Neural progenitor cell (in vitro differentiated cells): ENCODE results near the gene ARNT2. TPM values are rescaled to one million over a fixed set of nuclear protein-coding genes. Genes with fewer than 3 reads are reported as not detected.

Experiments used
- DNase-seq: peaks from one replicate; pipeline ENCODE4 v3.0.0-alpha.2; 2016; ENCODE audit warnings: low spot score
- H2AFZ ChIP-seq: fragments of 200-600 bp; sonication (generic); replicated peaks from 2 replicates; pipeline ENCODE4 v1.6.1; 2016; ENCODE audit warnings: antibody characterized with exemption
- H3F3A ChIP-seq: fragments of 200-600 bp; sonication (generic); 2 replicates; pipeline ENCODE4 v1.6.1; 2016; ENCODE audit warnings: antibody characterized with exemption, low read depth
- H3K27ac ChIP-seq: fragments of 200-600 bp; sonication (generic); 2 replicates; pipeline ENCODE4 v1.5.1; 2016; ENCODE audit warnings: mild to moderate bottlenecking
- H3K27me3 ChIP-seq: fragments of 200-600 bp; sonication (generic); 2 replicates; pipeline ENCODE4 v1.6.1; 2016; ENCODE audit warnings: mild to moderate bottlenecking, moderate library complexity
- H3K36me3 ChIP-seq: fragments of 200-600 bp; sonication (generic); 2 replicates; pipeline ENCODE4 v1.5.1; 2016
- H3K4me1 ChIP-seq: fragments of 200-600 bp; sonication (generic); 2 replicates; pipeline ENCODE4 v1.6.1; 2016; ENCODE audit warnings: mixed run types
- H3K4me2 ChIP-seq: fragments of 200-600 bp; sonication (generic); 2 replicates; pipeline ENCODE4 v1.6.1; 2016
- H3K4me3 ChIP-seq: fragments of 200-600 bp; sonication (generic); 2 replicates; pipeline ENCODE4 v1.5.1; 2016
- H3K79me2 ChIP-seq: fragments of 200-600 bp; sonication (generic); 2 replicates; pipeline ENCODE4 v1.6.1; 2016; ENCODE audit warnings: low read depth
- H3K9ac ChIP-seq: fragments of 200-600 bp; sonication (generic); 2 replicates; pipeline ENCODE4 v1.6.1; 2016
- H3K9me3 ChIP-seq: fragments of 200-600 bp; sonication (generic); 2 replicates; pipeline ENCODE4 v1.5.1; 2016; ENCODE audit warnings: low read depth
- H4K20me1 ChIP-seq: fragments of 200-600 bp; sonication (generic); 2 replicates; pipeline ENCODE4 v1.6.1; 2016; ENCODE audit warnings: low read depth
- H3K27ac Mint-ChIP-seq: 3 replicates; pipeline ENCODE4 v1.8.0; 2021; ENCODE audit warnings: mixed read lengths
- H3K27me3 Mint-ChIP-seq: 2 replicates; pipeline ENCODE4 v1.8.0; 2022; ENCODE audit warnings: low read depth, mild to moderate bottlenecking, inconsistent platforms, moderate library complexity, mixed read lengths; ENCODE audit not compliant: insufficient read depth
- H3K36me3 Mint-ChIP-seq: 3 replicates; pipeline ENCODE4 v1.8.0; 2021; ENCODE audit warnings: mixed read lengths
- H3K4me1 Mint-ChIP-seq: 3 replicates; pipeline ENCODE4 v1.8.0; 2021; ENCODE audit warnings: mixed read lengths
- H3K4me3 Mint-ChIP-seq: 3 replicates; pipeline ENCODE4 v1.8.0; 2021; ENCODE audit warnings: mild to moderate bottlenecking, moderate library complexity, mixed read lengths
- H3K9me3 Mint-ChIP-seq: 3 replicates; pipeline ENCODE4 v1.8.0; 2020; ENCODE audit warnings: mixed read lengths
- EZH2 ChIP-seq: fragments of 200-600 bp; sonication (generic); IDR thresholded peaks from 2 replicates; pipeline ENCODE4 v1.6.1; 2017; ENCODE audit warnings: antibody characterized with exemption, mild to moderate bottlenecking, moderate library complexity
- EZH2phosphoT487 ChIP-seq: fragments of 200-600 bp; sonication (generic); IDR thresholded peaks from 2 replicates; pipeline ENCODE4 v1.6.1; 2017; ENCODE audit warnings: antibody characterized with exemption
- total RNA-seq: library from RNA; depleted of rRNA; stranded (reverse); fragments of >200 nt; gene quantifications from 2 replicates; pipeline ENCODE4 v1.2.3, GENCODE V29; 2015; ENCODE audit warnings: low replicate concordance
- TF ChIP-seq, protein P1 (sequence below): fragments of 200-600 bp; sonication (generic); IDR thresholded peaks from 2 replicates; pipeline ENCODE4 v1.5.1; 2017; ENCODE audit warnings: antibody characterized with exemption, mild to moderate bottlenecking

Gene ARNT2
- total RNA-seq, 1 donor from 2014 or later: 15.7 TPM

DNA sequence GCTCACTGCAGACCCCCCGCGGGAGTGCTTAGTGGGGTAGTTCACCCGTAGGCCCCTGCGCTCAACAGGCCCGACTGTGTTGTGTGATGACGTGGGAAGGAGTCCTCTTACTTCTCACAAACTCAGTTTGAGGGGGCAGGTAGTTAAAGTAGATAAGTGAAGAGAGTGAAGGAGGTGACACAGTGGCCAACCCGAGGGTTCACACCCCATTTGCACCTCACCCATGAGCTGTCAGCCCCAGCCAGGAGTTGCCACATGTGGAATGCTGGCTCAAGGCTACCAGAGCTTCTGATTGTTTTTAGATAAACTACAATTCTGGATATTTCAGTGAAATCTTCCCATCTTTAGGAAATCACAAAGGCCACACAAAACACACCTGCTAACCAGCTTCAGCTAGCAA is 226.8 kb downstream of the ARNT2 start:
- H3K4me3 Mint-ChIP-seq: no peak overlapping the region
- Histone ChIP-seq H3K36me3 (no peaks in the 10 kb centered on the region), H3K9me3 (no peaks in the 10 kb centered on the region), H3K4me2 (no peak overlapping the region), H2AFZ (no peak overlapping the region), H3K4me3 (no peak overlapping the region), H3K4me1 (no peaks in the 10 kb centered on the region), H3K79me2 (no peaks in the 10 kb centered on the region), H3F3A (no peaks in the 10 kb centered on the region), H4K20me1 (no peaks in the 10 kb centered on the region), H3K27ac (no peak overlapping the region), H3K9ac (no peak overlapping the region), H3K27me3 (no peaks in the 10 kb centered on the region)
- no peaks in the 10 kb centered on the region for H3K9me3 Mint-ChIP-seq
- TF ChIP-seq EZH2 (no peak), EZH2phosphoT487 (no peak)
- TF ChIP-seq, protein P1, sequence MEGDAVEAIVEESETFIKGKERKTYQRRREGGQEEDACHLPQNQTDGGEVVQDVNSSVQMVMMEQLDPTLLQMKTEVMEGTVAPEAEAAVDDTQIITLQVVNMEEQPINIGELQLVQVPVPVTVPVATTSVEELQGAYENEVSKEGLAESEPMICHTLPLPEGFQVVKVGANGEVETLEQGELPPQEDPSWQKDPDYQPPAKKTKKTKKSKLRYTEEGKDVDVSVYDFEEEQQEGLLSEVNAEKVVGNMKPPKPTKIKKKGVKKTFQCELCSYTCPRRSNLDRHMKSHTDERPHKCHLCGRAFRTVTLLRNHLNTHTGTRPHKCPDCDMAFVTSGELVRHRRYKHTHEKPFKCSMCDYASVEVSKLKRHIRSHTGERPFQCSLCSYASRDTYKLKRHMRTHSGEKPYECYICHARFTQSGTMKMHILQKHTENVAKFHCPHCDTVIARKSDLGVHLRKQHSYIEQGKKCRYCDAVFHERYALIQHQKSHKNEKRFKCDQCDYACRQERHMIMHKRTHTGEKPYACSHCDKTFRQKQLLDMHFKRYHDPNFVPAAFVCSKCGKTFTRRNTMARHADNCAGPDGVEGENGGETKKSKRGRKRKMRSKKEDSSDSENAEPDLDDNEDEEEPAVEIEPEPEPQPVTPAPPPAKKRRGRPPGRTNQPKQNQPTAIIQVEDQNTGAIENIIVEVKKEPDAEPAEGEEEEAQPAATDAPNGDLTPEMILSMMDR: no peak
- peaks cover 4% of the 10 kb centered on the region for H3K27me3 Mint-ChIP-seq
- H3K27ac Mint-ChIP-seq: no peak overlapping the region
- peaks cover 8% of the 10 kb centered on the region for H3K4me1 Mint-ChIP-seq
- DNase-seq: no peak
- no peaks in the 10 kb centered on the region for H3K36me3 Mint-ChIP-seq

DNA sequence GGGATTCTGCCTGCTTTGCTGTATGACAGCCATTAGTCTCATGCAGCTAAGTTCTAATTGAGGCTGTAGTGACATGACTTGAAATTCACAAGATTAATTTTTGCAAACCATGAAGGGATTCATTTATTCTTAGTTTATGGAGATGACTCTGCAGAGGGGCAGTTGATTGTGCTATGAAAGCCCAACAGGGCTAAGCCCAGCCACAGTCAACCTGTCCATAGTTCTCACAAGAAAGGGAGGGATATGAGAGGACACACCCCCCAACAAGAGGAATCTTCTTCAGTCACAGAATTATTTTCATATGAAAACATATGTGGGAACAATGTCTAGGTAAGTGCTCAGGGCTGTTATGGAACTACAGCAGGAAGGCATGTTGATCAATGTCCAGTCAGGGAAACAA is 229.0 kb downstream of the ARNT2 start:
- no peaks in the 10 kb centered on the region for H3K36me3 ChIP-seq
- H3K4me3 ChIP-seq: no peak overlapping the region
- H4K20me1 ChIP-seq: no peaks in the 10 kb centered on the region
- Mint-ChIP-seq H3K4me1 (peaks cover 8% of the 10 kb centered on the region), H3K27ac (no peak overlapping the region), H3K27me3 (peaks cover 2% of the 10 kb centered on the region), H3K4me3 (no peak overlapping the region), H3K36me3 (no peaks in the 10 kb centered on the region), H3K9me3 (no peaks in the 10 kb centered on the region)
- no peaks in the 10 kb centered on the region for H3K9me3 ChIP-seq
- H3K4me2 ChIP-seq: no peak overlapping the region
- no peaks in the 10 kb centered on the region for H3K79me2 ChIP-seq
- no peaks in the 10 kb centered on the region for H3F3A ChIP-seq
- no peaks in the 10 kb centered on the region for H3K4me1 ChIP-seq
- TF ChIP-seq, protein P1: no peak
- TF ChIP-seq EZH2 (no peak), EZH2phosphoT487 (no peak)
- H3K27ac ChIP-seq: no peak overlapping the region
- H3K27me3 ChIP-seq: no peaks in the 10 kb centered on the region
- no peak overlapping the region for H2AFZ ChIP-seq
- DNase-seq: no peak
- H3K9ac ChIP-seq: no peak overlapping the region

DNA sequence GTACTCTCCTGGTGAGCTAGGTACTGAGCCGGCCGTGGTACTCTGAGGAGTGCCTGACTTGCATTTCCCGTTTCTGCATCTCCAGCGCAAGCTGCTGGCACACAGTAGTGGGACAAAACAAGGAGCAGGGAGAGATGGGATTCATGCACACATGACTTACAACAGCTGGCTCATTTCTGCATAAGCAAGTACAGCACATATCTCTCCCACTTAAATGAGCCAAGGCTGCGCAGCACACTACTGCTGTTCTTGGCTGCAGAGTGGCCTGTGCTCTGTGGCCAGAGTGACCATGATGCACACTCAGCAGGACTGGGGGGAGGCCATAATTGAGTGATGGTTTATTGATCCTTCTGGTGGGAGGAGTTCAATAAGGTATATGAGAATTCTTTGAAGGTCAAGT is 231.8 kb downstream of the ARNT2 start:
- H3K4me1 ChIP-seq: no peaks in the 10 kb centered on the region
- H3K79me2 ChIP-seq: no peaks in the 10 kb centered on the region
- no peak overlapping the region for H3K4me3 ChIP-seq
- H3K9me3 Mint-ChIP-seq: peaks cover 6% of the 10 kb centered on the region
- TF ChIP-seq, protein P1: no peak
- TF ChIP-seq EZH2phosphoT487 (no peak), EZH2 (no peak)
- no peak for DNase-seq
- H3F3A ChIP-seq: no peaks in the 10 kb centered on the region
- H3K27me3 ChIP-seq: no peaks in the 10 kb centered on the region
- no peaks in the 10 kb centered on the region for H3K4me1 Mint-ChIP-seq
- no peak overlapping the region for H3K27ac Mint-ChIP-seq
- no peak overlapping the region for H3K9ac ChIP-seq
- no peaks in the 10 kb centered on the region for H3K36me3 Mint-ChIP-seq
- H3K36me3 ChIP-seq: no peaks in the 10 kb centered on the region
- no peak overlapping the region for H3K27ac ChIP-seq
- H3K9me3 ChIP-seq: no peaks in the 10 kb centered on the region
- H2AFZ ChIP-seq: no peak overlapping the region
- H4K20me1 ChIP-seq: no peaks in the 10 kb centered on the region
- peaks cover 5% of the 10 kb centered on the region for H3K27me3 Mint-ChIP-seq
- H3K4me2 ChIP-seq: no peak overlapping the region
- no peak overlapping the region for H3K4me3 Mint-ChIP-seq

DNA sequence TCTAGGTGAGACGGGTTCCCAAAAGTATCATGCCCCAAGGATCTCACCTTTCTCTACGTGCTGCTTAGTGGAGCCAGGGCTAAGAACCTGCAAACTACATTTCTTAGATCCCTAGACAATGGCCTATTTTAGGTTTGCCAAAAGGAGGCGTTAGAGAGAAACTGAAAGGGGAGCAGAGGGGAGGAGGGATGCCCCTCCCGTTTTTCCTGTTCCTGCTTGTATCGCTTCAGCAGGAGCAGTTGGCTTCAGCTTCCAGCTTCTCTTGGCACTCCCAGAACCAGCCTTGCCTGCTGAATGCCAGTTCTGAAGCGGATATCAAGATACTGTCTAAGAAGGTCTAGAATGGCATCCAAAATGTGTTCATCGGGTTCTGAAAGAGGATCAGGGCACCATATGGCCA is 232.5 kb downstream of the ARNT2 start:
- no peaks in the 10 kb centered on the region for H3K27me3 ChIP-seq
- no peaks in the 10 kb centered on the region for H3K4me1 ChIP-seq
- no peaks in the 10 kb centered on the region for H3K79me2 ChIP-seq
- no peaks in the 10 kb centered on the region for H3K4me1 Mint-ChIP-seq
- H3F3A ChIP-seq: no peaks in the 10 kb centered on the region
- H3K27ac Mint-ChIP-seq: no peak overlapping the region
- DNase-seq: peak; percentile 32
- no peaks in the 10 kb centered on the region for H4K20me1 ChIP-seq
- no peaks in the 10 kb centered on the region for H3K36me3 ChIP-seq
- H2AFZ ChIP-seq: no peak overlapping the region
- H3K27ac ChIP-seq: no peak overlapping the region
- peaks cover 5% of the 10 kb centered on the region for H3K27me3 Mint-ChIP-seq
- H3K4me2 ChIP-seq: no peak overlapping the region
- H3K36me3 Mint-ChIP-seq: no peaks in the 10 kb centered on the region
- no peak overlapping the region for H3K4me3 ChIP-seq
- H3K9ac ChIP-seq: no peak overlapping the region
- TF ChIP-seq EZH2phosphoT487: no peak
- TF ChIP-seq, protein P1: peak; percentile 18
- H3K9me3 ChIP-seq: no peaks in the 10 kb centered on the region
- H3K4me3 Mint-ChIP-seq: no peak overlapping the region
- H3K9me3 Mint-ChIP-seq: peaks cover 9% of the 10 kb centered on the region
